Neuronal stem cell (in vitro differentiated cells): Measurements from ENCODE around the gene THSD7A.

Experiments used
- DNase-seq: peaks from one replicate; pipeline ENCODE4 v3.0.0-alpha.2; 2013; ENCODE audit warnings: low spot score
- H2AFZ ChIP-seq: one replicate; pipeline ENCODE4 v1.6.1; 2013; ENCODE audit warnings: mild to moderate bottlenecking, low read length, inconsistent platforms
- H2AK5ac ChIP-seq: 2 replicates; pipeline ENCODE4 v1.6.1; 2013; ENCODE audit warnings: low read depth, mild to moderate bottlenecking, inconsistent platforms, low read length, moderate library complexity, mixed read lengths
- H2BK120ac ChIP-seq: 2 replicates; pipeline ENCODE4 v1.6.1; 2013; ENCODE audit warnings: low read depth, mild to moderate bottlenecking, inconsistent platforms, low read length, moderate library complexity, mixed read lengths
- H2BK12ac ChIP-seq: one replicate; pipeline ENCODE4 v1.6.1; 2013; ENCODE audit warnings: low read length, inconsistent platforms
- H2BK15ac ChIP-seq: 2 replicates; pipeline ENCODE4 v1.6.1; 2013; ENCODE audit warnings: mild to moderate bottlenecking, low read length, inconsistent platforms, mixed read lengths
- H2BK5ac ChIP-seq: one replicate; pipeline ENCODE4 v1.6.1; 2013; ENCODE audit warnings: inconsistent platforms, mild to moderate bottlenecking, low read length, moderate library complexity
- H3K14ac ChIP-seq: one replicate; pipeline ENCODE4 v1.6.1; 2013; ENCODE audit warnings: low read length, inconsistent platforms
- H3K18ac ChIP-seq: 2 replicates; pipeline ENCODE4 v1.6.1; 2013; ENCODE audit warnings: low read length, inconsistent platforms
- H3K23ac ChIP-seq: 2 replicates; pipeline ENCODE4 v1.6.1; 2013; ENCODE audit warnings: low read depth, mild to moderate bottlenecking, mixed read lengths, low read length, inconsistent platforms; ENCODE audit not compliant: poor library complexity
- H3K27ac ChIP-seq: replicated peaks from 3 replicates; pipeline ENCODE4 v1.5.1; 2013; ENCODE audit warnings: low read length, inconsistent platforms
- H3K27me3 ChIP-seq, 3 experiments: 2 replicates each; pipeline ENCODE4 v1.6.1; 2013; ENCODE audit warnings: low read length in 3 of 3, mild to moderate bottlenecking in 2 of 3, inconsistent platforms in 1 of 3, low read depth in 1 of 3, mixed read lengths in 1 of 3, moderate library complexity in 1 of 3; ENCODE audit not compliant: control insufficient read depth in 3 of 3, insufficient read depth in 3 of 3
- H3K36me3 ChIP-seq, 2 donors: replicated peaks in 1 of 2; 2 replicates each; pipeline ENCODE4 v1.6.1; 2013; ENCODE audit warnings: low read length in 2 of 2; ENCODE audit not compliant: control insufficient read depth in 2 of 2, insufficient read depth in 2 of 2
- H3K4ac ChIP-seq: 2 replicates; pipeline ENCODE4 v1.6.1; 2013; ENCODE audit warnings: inconsistent platforms, mild to moderate bottlenecking, low read length, moderate library complexity
- H3K4me1 ChIP-seq, 2 donors: 1 replicate in 1 of 2; 2 replicates in 1 of 2; pipeline ENCODE4 v1.6.1; 2013; ENCODE audit warnings: low read length in 2 of 2, low read depth in 1 of 2; ENCODE audit not compliant: control insufficient read depth in 2 of 2, insufficient read depth in 1 of 2
- H3K4me2 ChIP-seq: one replicate; pipeline ENCODE4 v1.6.1; 2013; ENCODE audit warnings: mild to moderate bottlenecking, low read length, inconsistent platforms; ENCODE audit not compliant: insufficient read depth, poor library complexity, severe bottlenecking
- H3K4me3 ChIP-seq, 2 donors: 2 replicates each; pipeline ENCODE4 v1.5.1; 2013; ENCODE audit warnings: low read length in 2 of 2, mild to moderate bottlenecking in 2 of 2, inconsistent platforms in 1 of 2, moderate library complexity in 1 of 2
- H3K79me1 ChIP-seq: one replicate; pipeline ENCODE4 v1.6.1; 2013; ENCODE audit warnings: low read depth, mild to moderate bottlenecking, inconsistent platforms, low read length, moderate library complexity
- H3K9ac ChIP-seq: one replicate; pipeline ENCODE4 v1.6.1; 2013; ENCODE audit warnings: mild to moderate bottlenecking, low read depth, low read length, inconsistent platforms; ENCODE audit not compliant: poor library complexity
- H3K9me3 ChIP-seq, 2 donors: replicated peaks in 1 of 2; 2 replicates each; pipeline versions ENCODE3 to v1.6.1; 2013; ENCODE audit warnings: low read length in 2 of 2, mild to moderate bottlenecking in 2 of 2, inconsistent platforms in 1 of 2, low read depth in 1 of 2, mixed read lengths in 1 of 2, moderate library complexity in 1 of 2; ENCODE audit not compliant: control insufficient read depth in 2 of 2, insufficient read depth in 1 of 2
- H4K8ac ChIP-seq: one replicate; pipeline ENCODE4 v1.6.1; 2013; ENCODE audit warnings: low read depth, mild to moderate bottlenecking, inconsistent platforms, low read length, moderate library complexity
- H4K91ac ChIP-seq: one replicate; pipeline ENCODE4 v1.6.1; 2013; ENCODE audit warnings: low read length, low read depth, mild to moderate bottlenecking, inconsistent platforms; ENCODE audit not compliant: poor library complexity
- WGBS, 2 donors: extraction: QIAGEN DNeasy Blood & Tissue Kit; methylation state at CpG; one replicate each; pipeline ENCODE4 v1.1.7; 2013; ENCODE audit warnings: missing lambda C conversion rate in 2 of 2, mixed read lengths in 1 of 2; ENCODE audit not compliant: insufficient read length in 2 of 2, insufficient replicate concordance in 1 of 2; ENCODE audit errors: extremely low coverage in 2 of 2; 5-methylcytosine and 5-hydroxymethylcytosine counted together

The THSD7A gene

GRCh38 chr7:11573128-11573750 lies 258.8 kb downstream of the THSD7A start:
- Histone ChIP-seq H4K91ac (no peak overlapping the region), H2BK5ac (no peak overlapping the region), H2BK120ac (no peak overlapping the region), H3K27me3 (no peaks in the 10 kb centered on the region), H3K23ac (no peak overlapping the region), H3K4me1 (peaks cover 0 to 7% of the 10 kb centered on the region in 2 donors), H3K14ac (no peak overlapping the region), H3K4me2 (no peak overlapping the region), H2AFZ (no peak overlapping the region), H3K9ac (no peak overlapping the region), H3K27ac (no peak overlapping the region), H3K79me1 (no peaks in the 10 kb centered on the region), H3K36me3 (no peaks in the 10 kb centered on the region), H3K4me3 (no peak overlapping the region), H2AK5ac (no peak overlapping the region), H2BK12ac (no peak overlapping the region), H3K4ac (no peak overlapping the region), H2BK15ac (no peak overlapping the region), H3K18ac (no peak overlapping the region), H3K9me3 (no peaks in the 10 kb centered on the region), H4K8ac (no peak overlapping the region)
- no CpG with 5 or more reads among the region's 1 CpG for WGBS, 2 donors
- DNase-seq = no peak

- Histone ChIP-seq H2BK15ac (no peak overlapping the region), H3K79me1 (no peaks in the 10 kb centered on the region), H4K8ac (no peak overlapping the region), H2AK5ac (no peak overlapping the region), H3K4me2 (no peak overlapping the region), H3K14ac (no peak overlapping the region), H3K23ac (no peak overlapping the region), H2BK120ac (no peak overlapping the region), H3K4me1 (no peaks in the 10 kb centered on the region), H3K9ac (no peak overlapping the region), H3K4ac (no peak overlapping the region), H3K18ac (no peak overlapping the region), H2BK12ac (no peak overlapping the region), H3K27ac (no peak overlapping the region), H3K4me3 (no peak overlapping the region), H3K36me3 (no peaks in the 10 kb centered on the region), H4K91ac (no peak overlapping the region), H3K27me3 (no peaks in the 10 kb centered on the region), H2BK5ac (no peak overlapping the region), H2AFZ (no peak overlapping the region), H3K9me3 (no peaks in the 10 kb centered on the region)
- no peak for DNase-seq
- WGBS, 2 donors = no CpG with 5 or more reads among the region's 2 CpGs
Measured at GRCh38 chr7:11570922-11571550, 261.0 kb downstream of the THSD7A start.

GRCh38 chr7:11570205-11570604 lies 261.8 kb downstream of the THSD7A start:
- Histone ChIP-seq H3K4me3 (no peak overlapping the region), H2AK5ac (no peak overlapping the region), H3K18ac (no peak overlapping the region), H3K27me3 (no peaks in the 10 kb centered on the region), H2AFZ (no peak overlapping the region), H3K23ac (no peak overlapping the region), H2BK5ac (no peak overlapping the region), H3K4ac (no peak overlapping the region), H3K9ac (no peak overlapping the region), H3K79me1 (no peaks in the 10 kb centered on the region), H3K14ac (no peak overlapping the region), H4K91ac (no peak overlapping the region), H2BK120ac (no peak overlapping the region), H3K4me2 (no peak overlapping the region), H3K4me1 (no peaks in the 10 kb centered on the region), H3K36me3 (no peaks in the 10 kb centered on the region), H3K27ac (no peak overlapping the region), H2BK12ac (no peak overlapping the region), H2BK15ac (no peak overlapping the region), H3K9me3 (no peaks in the 10 kb centered on the region), H4K8ac (no peak overlapping the region)
- DNase-seq = no peak
- no CpG with 5 or more reads among the region's 1 CpG for WGBS, 2 donors

GRCh38 chr7:11567571-11567970 lies 264.4 kb downstream of the THSD7A start:
- H3K27me3 ChIP-seq = no peaks in the 10 kb centered on the region
- no peaks in the 10 kb centered on the region for H3K79me1 ChIP-seq
- H3K9ac ChIP-seq = no peak overlapping the region
- H3K36me3 ChIP-seq = no peaks in the 10 kb centered on the region
- no peaks in the 10 kb centered on the region for H3K9me3 ChIP-seq
- H2BK15ac ChIP-seq = no peak overlapping the region
- H3K23ac ChIP-seq = no peak overlapping the region
- no peak overlapping the region for H4K8ac ChIP-seq
- no peak overlapping the region for H3K14ac ChIP-seq
- no peak overlapping the region for H3K4me2 ChIP-seq
- no CpG with 5 or more reads among the region's 3 CpGs for WGBS, 2 donors
- H3K4me1 ChIP-seq = no peaks in the 10 kb centered on the region
- DNase-seq = no peak
- H2BK12ac ChIP-seq = no peak overlapping the region
- no peak overlapping the region for H3K4me3 ChIP-seq
- H2AFZ ChIP-seq = no peak overlapping the region
- H3K27ac ChIP-seq = no peak overlapping the region
- no peak overlapping the region for H3K18ac ChIP-seq
- no peak overlapping the region for H3K4ac ChIP-seq
- H2BK120ac ChIP-seq = no peak overlapping the region
- no peak overlapping the region for H2BK5ac ChIP-seq
- H4K91ac ChIP-seq = no peak overlapping the region
- H2AK5ac ChIP-seq = no peak overlapping the region
